ENCODE data around the gene CA5A.
"Not testable (repeated sequence)": the region's sequence is repeated elsewhere in the genome, so short reads cannot be mapped to it uniquely, and the experiment has no call there.

- not testable (repeated sequence) for TF ChIP-seq FOSL1 (IDR thresholded peaks at IDR 0.05; ENCODE audit: low read depth); POLR2A (IDR thresholded peaks at IDR 0.05; ENCODE audit: borderline replicate concordance, extremely low read depth, insufficient read depth, insufficient read length); YY1 (IDR thresholded peaks at IDR 0.05; ENCODE audit: extremely low read depth, insufficient replicate concordance, low read depth, low read length); MAX (IDR thresholded peaks at IDR 0.05); CTCF (IDR thresholded peaks at IDR 0.05 in 2 of 3, conservative IDR thresholded peaks at IDR 0.05 in 1 of 3; ENCODE audit: borderline replicate concordance in 1 of 3, insufficient read depth in 1 of 3, low read depth in 2 of 3, low read length in 2 of 3); POLR2AphosphoS5 (IDR thresholded peaks at IDR 0.05; ENCODE audit: low read depth, low read length)
- TF ChIP-seq, protein P1, sequence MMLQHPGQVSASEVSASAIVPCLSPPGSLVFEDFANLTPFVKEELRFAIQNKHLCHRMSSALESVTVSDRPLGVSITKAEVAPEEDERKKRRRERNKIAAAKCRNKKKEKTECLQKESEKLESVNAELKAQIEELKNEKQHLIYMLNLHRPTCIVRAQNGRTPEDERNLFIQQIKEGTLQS (IDR thresholded peaks at IDR 0.05) = not testable (repeated sequence)
These were observed 65.7 kb downstream of the CA5A start for GRCh38 chr16:87870418-87871291.
